Measurements from ENCODE around the gene CPLX3. TPM values are rescaled to one million over a fixed set of nuclear protein-coding genes. Genes with fewer than 3 reads are reported as not detected.

The CPLX3 gene
- total and polyA plus RNA-seq, 10 of the 15 experiments (the other 5 are each of a cell fraction or from before 2014, with no cell fraction given), result 0.02 to 0.04 TPM; not detected in 8

DNA sequence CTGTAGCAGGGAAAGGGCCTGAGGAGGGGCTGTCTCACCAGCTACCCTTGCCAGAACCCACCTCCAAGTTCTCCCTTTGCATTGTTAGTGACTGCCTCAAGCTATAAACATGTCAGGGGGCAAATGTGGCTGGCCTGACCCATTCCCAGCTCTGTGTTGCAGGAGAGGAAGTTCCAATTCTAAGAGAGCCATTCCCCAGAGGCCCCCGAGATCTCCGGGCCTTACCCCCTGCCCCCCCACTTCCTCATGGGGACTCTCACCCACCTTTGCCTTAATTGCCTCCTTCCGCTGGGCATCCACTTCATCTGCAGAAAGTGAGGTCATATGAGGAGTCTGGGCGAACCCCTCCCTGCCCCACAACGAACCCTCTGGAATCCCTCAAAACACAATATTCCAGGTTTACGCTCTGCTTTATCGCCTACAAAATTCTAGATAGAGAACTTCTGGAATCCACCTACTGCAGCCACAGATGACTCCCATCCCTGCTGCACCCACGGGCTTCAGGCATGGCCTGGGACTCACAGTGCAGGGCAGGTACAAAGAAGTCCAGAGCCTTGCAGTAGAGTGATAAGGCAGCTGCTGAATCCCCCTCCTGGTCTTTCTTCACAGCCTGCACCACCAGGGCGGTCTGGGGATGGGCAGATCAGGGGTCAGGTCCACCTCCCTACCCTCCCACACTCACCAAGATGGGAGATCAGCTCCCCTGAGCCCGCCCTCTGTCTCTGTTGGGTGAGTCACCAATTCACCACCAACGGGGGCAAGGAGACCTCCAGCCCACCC is 12.5 kb downstream of the CPLX3 start:
- no peaks in the 10 kb centered on the region for H3K36me3 ChIP-seq (ENCODE audit: control insufficient read depth in 2 of 2, insufficient read depth in 2 of 2, low read length in 1 of 2)
- peaks cover 11% of the 10 kb centered on the region for H3K4me1 ChIP-seq (ENCODE audit: control insufficient read depth, insufficient read depth, low read length)
- CTCF ChIA-PET, result interaction anchor here (0.6 to 6.2 kb wide), 6 partner anchors 35 to 204 kb away, joined by 3 to 59 read pairs (median 5); no protein-coding TSS in a partner anchor
- H4K20me1 ChIP-seq (ENCODE audit: control insufficient read depth, insufficient read depth), result no peaks in the 10 kb centered on the region
- ATAC-seq (no peak), FAIRE-seq (no peak), DNase-seq (ENCODE audit: low read depth, low spot score) (no peak)
- H3K4me3 ChIP-seq, result no peak overlapping the region
- RAD21 ChIA-PET (ENCODE audit: unreplicated experiment), result interaction anchor here (0.8 kb wide), 1 partner anchor 68 kb away, joined by 3 read pairs; the partner anchor contains the start of gene FAM219B
- no peaks in the 10 kb centered on the region for H3K27me3 ChIP-seq (replicated peaks in 1 of 2; ENCODE audit: control insufficient read depth in 2 of 2, insufficient read depth in 2 of 2, low read length in 1 of 2)
- POLR2A ChIA-PET, result interaction anchor here (0.6 kb wide), 2 partner anchors 25 to 108 kb away, joined by 3 to 8 read pairs; no protein-coding TSS in a partner anchor
- TF ChIP-seq CHD1 (IDR thresholded peaks at IDR 0.05; ENCODE audit: low read depth, low read length) (no peak), MXI1 (IDR thresholded peaks at IDR 0.05; ENCODE audit: low read depth, low read length) (no peak), RCOR1 (conservative IDR thresholded peaks at IDR 0.05; ENCODE audit: low read depth, low read length) (no peak), EP300 (IDR thresholded peaks at IDR 0.05; ENCODE audit: borderline replicate concordance in 1 of 2, control insufficient read depth in 1 of 2, low read depth in 2 of 2, low read length in 2 of 2) (no peak), MYB (IDR thresholded peaks at IDR 0.05; ENCODE audit: borderline replicate concordance, low read depth, low read length) (no peak), HCFC1 (IDR thresholded peaks at IDR 0.05; ENCODE audit: low read length) (no peak)
- TF ChIP-seq, protein P1, sequence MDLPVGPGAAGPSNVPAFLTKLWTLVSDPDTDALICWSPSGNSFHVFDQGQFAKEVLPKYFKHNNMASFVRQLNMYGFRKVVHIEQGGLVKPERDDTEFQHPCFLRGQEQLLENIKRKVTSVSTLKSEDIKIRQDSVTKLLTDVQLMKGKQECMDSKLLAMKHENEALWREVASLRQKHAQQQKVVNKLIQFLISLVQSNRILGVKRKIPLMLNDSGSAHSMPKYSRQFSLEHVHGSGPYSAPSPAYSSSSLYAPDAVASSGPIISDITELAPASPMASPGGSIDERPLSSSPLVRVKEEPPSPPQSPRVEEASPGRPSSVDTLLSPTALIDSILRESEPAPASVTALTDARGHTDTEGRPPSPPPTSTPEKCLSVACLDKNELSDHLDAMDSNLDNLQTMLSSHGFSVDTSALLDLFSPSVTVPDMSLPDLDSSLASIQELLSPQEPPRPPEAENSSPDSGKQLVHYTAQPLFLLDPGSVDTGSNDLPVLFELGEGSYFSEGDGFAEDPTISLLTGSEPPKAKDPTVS (IDR thresholded peaks at IDR 0.05; ENCODE audit: low read depth, low read length), result no peak
- no peak overlapping the region for H2AFZ ChIP-seq (ENCODE audit: control insufficient read depth, low read depth, low read length)
- no TSS peak for BruUV-seq (replicated peaks)
- SMC1A ChIA-PET (ENCODE audit: uncharacterized antibody, unreplicated experiment), result interaction anchor here (0.8 kb wide), 1 partner anchor 68 kb away, joined by 3 read pairs; no protein-coding TSS in a partner anchor
- WGBS (ENCODE audit: insufficient coverage, insufficient replicate concordance, low lambda C conversion rate, missing lambda C conversion rate), result 67% methylated on average over 9 of the region's 11 CpGs
- H3K27ac ChIP-seq (ENCODE audit: control insufficient read depth, insufficient read depth), result no peak overlapping the region
- H3K9ac ChIP-seq (ENCODE audit: control insufficient read depth, insufficient read depth, low read length), result no peak overlapping the region
- no peaks in the 10 kb centered on the region for H3K9me3 ChIP-seq (replicated peaks; ENCODE audit: control insufficient read depth, insufficient read depth, low read length)
- H3K79me2 ChIP-seq (ENCODE audit: control insufficient read depth, insufficient read depth, low read length), result peaks cover 3% of the 10 kb centered on the region; the same call in 1 of the 2 replicates
- H3K4me2 ChIP-seq (ENCODE audit: control insufficient read depth, insufficient read depth), result no peak overlapping the region
- in situ Hi-C loops (cut with MboI), result no loop called here
- intact Hi-C loops (cut with micrococcal nuclease; ENCODE audit: unreplicated experiment), result loop anchor here (5.0 kb wide), 1 partner anchor 202 kb away; no protein-coding TSS in a partner anchor

All from GM12878 (cell line).